Cardiac fibroblast (primary cell): Measurements from ENCODE around the gene EPN2.
"Not testable (repeated sequence)": the region's sequence is repeated elsewhere in the genome, so short reads cannot be mapped to it uniquely, and the experiment has no call there.

ENCODE experiments used
- DNase-seq, 2 donors: peaks; one replicate each; pipeline versions ENCODE4 v3.0.0 to v3.0.0-alpha.2; 2010; ENCODE audit warnings: low read depth in 2 of 2
- H3K4me3 ChIP-seq, 2 donors: replicated peaks in 1 of 2; 1 replicate in 1 of 2; 2 replicates in 1 of 2; pipeline ENCODE4 v1.5.1; 2011; ENCODE audit warnings: low read depth in 2 of 2, low read length in 2 of 2, mild to moderate bottlenecking in 2 of 2, moderate library complexity in 1 of 2

Gene EPN2

GRCh38 chr17:19237139-19237388 is at the start of gene EPN2:
EPN2 (plus strand) TSS chr17:19237366; CDS start chr17:19283120, 45,754 bp downstream.
- peak; percentile 54 to 79 for DNase-seq
- peak within 1 kb of the TSS; percentile 93 to 99 for H3K4me3 ChIP-seq

DNA sequence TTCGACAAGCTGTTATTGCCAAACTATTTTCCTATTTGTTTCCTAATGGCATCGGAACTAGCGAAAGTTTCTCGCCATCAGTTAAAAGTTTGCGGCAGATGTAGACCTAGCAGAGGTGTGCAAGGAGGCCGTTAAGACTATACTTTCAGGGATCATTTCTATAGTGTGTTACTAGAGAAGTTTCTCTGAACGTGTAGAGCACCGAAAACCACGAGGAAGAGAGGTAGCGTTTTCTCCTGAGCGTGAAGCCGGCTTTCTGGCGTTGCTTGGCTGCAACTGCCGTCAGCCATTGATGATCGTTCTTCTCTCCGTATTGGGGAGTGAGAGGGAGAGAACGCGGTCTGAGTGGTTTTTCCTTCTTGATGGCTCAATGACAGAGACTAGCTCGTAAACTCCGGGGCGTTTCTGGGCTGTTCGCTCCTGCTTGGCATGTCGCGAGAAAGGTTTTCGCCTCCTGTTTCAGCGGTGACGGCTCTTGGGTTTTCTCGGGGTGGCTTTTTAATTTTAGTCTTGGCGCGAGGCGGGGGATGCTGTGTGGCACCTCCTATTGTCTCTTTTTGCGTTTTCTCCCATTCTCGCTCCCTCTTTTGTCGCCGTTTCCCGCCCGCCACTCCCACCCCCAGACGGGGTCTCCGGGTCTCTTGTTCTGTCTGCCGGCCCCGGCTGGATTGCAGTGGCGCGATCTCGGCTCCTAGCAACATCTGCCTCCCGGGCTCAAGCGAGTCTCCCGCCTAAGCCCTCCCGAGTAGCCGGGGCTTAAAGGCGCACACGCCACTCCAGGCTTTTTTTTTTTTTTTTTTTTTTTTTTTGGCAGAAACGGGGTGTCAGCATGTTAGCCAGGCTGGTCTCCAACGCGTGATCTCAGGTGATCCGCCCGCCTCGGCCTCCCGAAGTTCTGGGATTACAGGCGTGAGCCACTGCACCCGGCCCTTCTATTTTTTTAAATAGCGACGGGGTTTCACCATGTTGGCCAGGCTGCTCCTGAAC is 49.0 kb upstream of the EPN2 start:
- not testable (repeated sequence) for H3K4me3 ChIP-seq, DNase-seq

DNA sequence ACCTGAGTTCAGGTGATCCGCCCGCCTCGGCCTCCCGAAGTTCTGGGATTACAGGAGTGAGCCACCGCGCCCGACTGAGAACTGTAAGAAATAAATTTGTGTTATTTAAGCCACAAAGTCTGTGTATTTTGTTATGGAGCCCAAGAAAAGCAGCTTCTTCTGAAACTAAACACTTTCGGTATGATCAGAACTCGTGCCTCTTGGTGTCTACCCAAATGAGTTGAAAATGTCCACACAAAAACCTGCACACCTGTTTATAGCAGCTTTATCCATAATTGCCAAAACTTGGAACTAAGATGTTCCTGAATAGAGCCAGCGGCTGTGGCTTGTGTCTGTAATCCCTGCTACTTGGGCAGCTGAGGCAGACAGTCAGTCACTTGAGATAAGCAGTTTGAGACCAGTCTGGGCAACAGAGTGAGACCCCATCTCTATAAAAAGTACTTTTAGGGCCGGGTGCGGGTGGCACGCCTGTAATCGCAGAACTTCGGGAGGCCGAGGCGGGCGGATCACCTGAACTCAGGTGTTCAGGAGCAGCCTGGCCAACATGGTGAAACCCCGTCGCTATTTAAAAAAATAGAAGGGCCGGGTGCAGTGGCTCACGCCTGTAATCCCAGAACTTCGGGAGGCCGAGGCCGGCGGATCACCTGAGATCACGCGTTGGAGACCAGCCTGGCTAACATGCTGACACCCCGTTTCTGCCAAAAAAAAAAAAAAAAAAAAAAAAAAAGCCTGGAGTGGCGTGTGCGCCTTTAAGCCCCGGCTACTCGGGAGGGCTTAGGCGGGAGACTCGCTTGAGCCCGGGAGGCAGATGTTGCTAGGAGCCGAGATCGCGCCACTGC is 48.1 kb upstream of the EPN2 start:
- DNase-seq, H3K4me3 ChIP-seq: not testable (repeated sequence)

DNA sequence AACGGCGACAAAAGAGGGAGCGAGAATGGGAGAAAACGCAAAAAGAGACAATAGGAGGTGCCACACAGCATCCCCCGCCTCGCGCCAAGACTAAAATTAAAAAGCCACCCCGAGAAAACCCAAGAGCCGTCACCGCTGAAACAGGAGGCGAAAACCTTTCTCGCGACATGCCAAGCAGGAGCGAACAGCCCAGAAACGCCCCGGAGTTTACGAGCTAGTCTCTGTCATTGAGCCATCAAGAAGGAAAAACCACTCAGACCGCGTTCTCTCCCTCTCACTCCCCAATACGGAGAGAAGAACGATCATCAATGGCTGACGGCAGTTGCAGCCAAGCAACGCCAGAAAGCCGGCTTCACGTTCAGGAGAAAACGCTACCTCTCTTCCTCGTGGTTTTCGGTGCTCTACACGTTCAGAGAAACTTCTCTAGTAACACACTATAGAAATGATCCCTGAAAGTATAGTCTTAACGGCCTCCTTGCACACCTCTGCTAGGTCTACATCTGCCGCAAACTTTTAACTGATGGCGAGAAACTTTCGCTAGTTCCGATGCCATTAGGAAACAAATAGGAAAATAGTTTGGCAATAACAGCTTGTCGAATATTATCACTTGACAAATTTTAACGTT is 47.3 kb upstream of the EPN2 start:
- not testable (repeated sequence) for DNase-seq, H3K4me3 ChIP-seq

DNA sequence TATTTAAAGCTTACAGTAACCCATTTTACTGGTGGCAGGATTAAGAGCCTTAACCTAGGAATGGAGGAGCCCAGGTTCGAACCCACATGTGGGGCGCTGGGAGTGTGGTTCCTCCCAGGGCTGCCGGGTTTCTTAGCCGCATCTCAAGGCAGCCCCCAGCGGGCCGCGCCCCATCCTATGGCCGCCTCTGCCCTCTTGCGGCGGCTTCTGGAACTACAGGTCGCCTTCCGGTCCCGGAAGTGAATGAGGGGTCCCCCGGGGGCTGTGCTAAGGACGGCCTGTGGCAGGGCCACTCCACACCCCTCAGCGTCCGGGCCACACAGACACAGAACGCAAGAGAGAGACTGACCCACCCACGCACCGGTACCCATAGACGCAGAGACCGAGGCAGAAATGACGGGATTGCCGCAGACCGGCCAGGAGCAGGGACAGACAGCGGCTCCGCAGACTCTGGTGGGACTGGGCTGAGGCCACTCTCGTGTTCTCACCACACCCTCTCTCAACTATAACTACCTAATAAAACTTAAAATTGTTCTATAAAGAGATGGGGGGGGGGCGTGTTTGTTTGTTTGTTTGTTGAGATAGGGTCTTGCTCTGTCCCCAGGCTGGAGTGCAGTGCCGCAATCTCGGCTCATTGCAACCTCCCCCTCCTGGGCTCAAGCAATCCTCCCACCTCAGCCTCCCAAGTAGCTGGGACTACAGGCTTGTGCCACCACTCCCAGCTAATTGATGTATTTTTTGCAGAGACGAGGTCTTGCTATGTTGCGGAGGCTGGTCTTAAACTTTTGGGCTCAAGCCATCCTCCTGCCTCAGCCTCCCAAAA is 40.6 kb upstream of the EPN2 start:
- peak overlapping the region in 1 of 2 donors; percentile 38 for H3K4me3 ChIP-seq
- DNase-seq, result not testable (repeated sequence)

GRCh38 chr17:19202448-19202847 is 34.7 kb upstream of the EPN2 start:
- not testable (repeated sequence) for DNase-seq

DNA sequence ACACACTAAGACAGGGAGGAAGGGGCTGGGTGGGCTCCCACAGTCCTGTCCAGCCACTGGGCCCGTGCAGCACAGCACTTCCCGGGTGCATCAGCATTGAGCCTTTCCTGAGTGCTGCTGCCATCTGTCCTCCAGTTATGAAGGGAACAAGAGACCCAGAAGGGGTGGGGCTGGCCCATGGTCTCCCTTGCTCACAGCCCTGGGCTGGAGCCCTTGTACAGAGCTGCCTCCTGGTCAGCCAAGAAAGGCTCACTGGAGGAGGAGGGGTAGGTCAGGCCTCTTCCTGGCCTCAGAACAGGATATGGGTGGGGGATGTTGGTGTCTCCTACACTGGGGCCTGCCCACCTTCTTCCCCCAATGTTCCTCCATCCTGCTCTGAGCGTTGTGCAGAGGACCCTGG is 33.7 kb upstream of the EPN2 start:
- DNase-seq, H3K4me3 ChIP-seq: not testable (repeated sequence)

More at GRCh38 chr17:19202448-19202847, 34.7 kb upstream of the EPN2 start:
- H3K4me3 ChIP-seq, result not testable (repeated sequence)

GRCh38 chr17:19215074-19215860 is 21.9 kb upstream of the EPN2 start:
- not testable (repeated sequence) for DNase-seq, H3K4me3 ChIP-seq

GRCh38 chr17:19216148-19216926 is 20.8 kb upstream of the EPN2 start:
- not testable (repeated sequence) for H3K4me3 ChIP-seq, DNase-seq

- not testable (repeated sequence) for DNase-seq, H3K4me3 ChIP-seq
Measured at GRCh38 chr17:19218914-19219313, 18.3 kb upstream of the EPN2 start.

DNA sequence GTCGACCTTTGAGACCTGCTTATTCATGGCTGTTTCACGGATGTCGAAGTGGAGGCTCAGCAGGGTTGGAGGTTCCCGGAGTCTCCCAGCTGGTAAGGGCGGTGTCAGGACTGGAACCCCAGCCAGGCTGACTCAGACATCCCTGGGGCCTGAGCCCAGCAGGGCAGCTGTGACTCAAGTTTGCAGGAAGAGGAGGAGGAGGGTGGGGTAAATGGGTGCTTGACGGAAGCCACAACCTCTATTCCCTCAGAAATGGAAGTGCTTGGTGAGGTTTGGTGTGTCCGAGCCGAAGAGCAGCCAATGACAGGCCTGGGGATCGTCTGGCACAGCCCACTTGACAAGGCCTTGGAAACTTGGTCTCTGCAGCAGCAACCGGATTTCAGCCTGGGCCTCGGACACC is 17.8 kb upstream of the EPN2 start:
- not testable (repeated sequence) for DNase-seq, H3K4me3 ChIP-seq

DNA sequence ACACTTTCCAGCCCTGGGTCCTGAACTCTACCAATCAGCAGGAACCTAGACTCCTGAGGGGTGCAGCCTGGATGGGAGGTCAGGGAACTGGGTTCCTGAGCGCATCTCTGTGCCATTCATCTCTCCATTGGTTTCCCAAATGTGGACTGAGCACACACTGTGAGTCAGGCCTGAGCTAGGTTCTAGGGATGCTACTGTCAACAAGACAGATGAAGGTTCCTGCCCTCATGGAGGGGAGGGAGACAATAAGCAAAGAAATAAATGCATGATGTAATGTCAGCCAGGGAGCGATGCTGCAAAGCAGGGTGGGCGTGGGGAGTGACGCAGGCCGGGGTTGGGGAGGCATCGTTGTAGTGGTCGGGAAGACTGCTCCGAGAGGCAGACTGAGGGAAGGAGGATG is 17.0 kb upstream of the EPN2 start:
- H3K4me3 ChIP-seq, DNase-seq: not testable (repeated sequence)

DNA sequence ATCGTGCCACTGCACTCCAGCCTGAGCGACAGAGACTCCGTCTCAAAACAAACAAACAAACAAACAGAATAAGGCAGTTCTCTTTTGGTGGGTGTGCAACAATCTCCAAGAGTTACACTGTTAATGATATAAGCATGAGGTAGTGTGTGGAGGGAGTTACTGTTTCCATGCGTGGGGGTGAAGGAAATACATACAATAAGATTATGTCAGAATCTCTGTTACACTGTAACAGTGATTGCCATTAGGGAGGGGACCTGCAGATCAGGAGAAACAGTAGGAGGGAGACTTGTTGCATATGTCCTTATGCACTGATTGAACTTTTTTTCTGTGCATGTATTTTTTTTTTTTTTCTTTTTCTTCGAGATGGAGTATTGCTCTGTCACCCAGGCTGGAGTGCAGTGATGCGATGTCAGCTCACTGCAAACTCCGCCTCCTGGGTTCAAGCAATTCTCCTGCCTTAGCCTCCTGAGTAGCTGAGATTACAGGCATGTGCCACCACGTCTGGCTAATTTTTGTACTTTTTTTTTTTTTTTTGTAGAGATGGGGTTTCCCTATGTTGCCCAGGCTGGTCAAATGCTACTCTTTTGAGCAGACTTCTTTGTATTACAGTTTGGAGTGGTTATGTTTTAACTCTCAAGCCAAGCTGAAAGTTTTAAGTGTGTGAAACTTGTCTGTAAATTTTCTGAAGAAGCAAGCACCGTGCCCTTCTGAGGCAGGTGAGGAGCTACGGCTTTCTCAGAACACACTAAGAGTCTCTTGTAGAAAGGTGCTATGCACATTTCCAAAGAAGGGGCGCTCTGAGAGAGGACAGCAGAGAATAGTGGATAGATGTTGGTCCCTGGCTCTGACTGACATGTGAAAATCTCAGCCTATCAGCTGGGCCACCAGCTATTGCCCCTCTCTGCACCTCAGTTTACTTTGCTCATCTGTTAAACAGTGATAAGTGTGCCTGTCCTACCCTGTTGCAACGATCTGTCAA is 10.3 kb upstream of the EPN2 start:
- DNase-seq, H3K4me3 ChIP-seq: not testable (repeated sequence)

DNA sequence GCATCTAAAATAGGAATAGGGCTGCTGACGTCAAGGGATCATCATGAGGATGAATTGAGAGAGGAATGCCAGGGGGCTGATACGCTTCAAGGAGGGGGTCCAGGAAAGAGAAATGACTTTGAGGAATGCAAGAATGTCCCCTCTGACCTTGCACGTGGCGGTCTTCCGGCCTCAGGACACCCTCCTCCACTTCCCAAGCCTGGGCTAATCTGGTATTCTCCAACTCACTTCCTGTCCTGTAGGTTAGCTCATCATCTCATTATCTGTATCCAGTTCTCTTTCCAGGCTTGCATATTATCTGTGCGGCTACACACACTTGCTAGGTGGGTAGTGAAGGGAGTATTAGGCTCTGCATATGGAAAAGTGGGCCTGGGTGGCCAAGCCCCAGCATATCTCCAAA is 2.5 kb upstream of the EPN2 start:
- not testable (repeated sequence) for H3K4me3 ChIP-seq
- peak in 1 of 2 donors; percentile 67 for DNase-seq
